ENCODE measurements around the gene RHOBTB3. TPM values are rescaled to one million over a fixed set of nuclear protein-coding genes. Genes with fewer than 3 reads are reported as not detected.

The RHOBTB3 gene
- total RNA-seq, 1 experiment from 2014 or later, result 286 TPM

GRCh38 chr5:95731571-95732554 is 727 bp downstream of the RHOBTB3 start:
- peak; percentile 52 for DNase-seq (ENCODE audit: low read depth)

GRCh38 chr5:95733107-95733665 is 2.0 kb downstream of the RHOBTB3 start:
- no peak for DNase-seq (ENCODE audit: low read depth)

- no peak for DNase-seq (ENCODE audit: low read depth)
Observed at GRCh38 chr5:95734187-95734586, 3.1 kb downstream of the RHOBTB3 start.

- DNase-seq (ENCODE audit: low read depth), result no peak
Observed at GRCh38 chr5:95734906-95735305, 3.8 kb downstream of the RHOBTB3 start.

GRCh38 chr5:95735406-95735805 is 4.3 kb downstream of the RHOBTB3 start:
- no peak for DNase-seq (ENCODE audit: low read depth)

GRCh38 chr5:95738072-95738471 is 6.9 kb downstream of the RHOBTB3 start:
- DNase-seq (ENCODE audit: low read depth), result no peak

- DNase-seq (ENCODE audit: low read depth), result no peak
Observed at GRCh38 chr5:95738834-95739233, 7.7 kb downstream of the RHOBTB3 start.

- DNase-seq (ENCODE audit: low read depth), result peak; percentile 36
Observed at GRCh38 chr5:95739857-95740256, 8.7 kb downstream of the RHOBTB3 start.

GRCh38 chr5:95741458-95741857 is 10.3 kb downstream of the RHOBTB3 start:
- DNase-seq (ENCODE audit: low read depth), result no peak

GRCh38 chr5:95743232-95743631 is 12.1 kb downstream of the RHOBTB3 start:
- peak; percentile 27 for DNase-seq (ENCODE audit: low read depth)

GRCh38 chr5:95743877-95744276 is 12.7 kb downstream of the RHOBTB3 start:
- DNase-seq (ENCODE audit: low read depth), result no peak

- no peak for DNase-seq (ENCODE audit: low read depth)
Observed at GRCh38 chr5:95746194-95746593, 15.1 kb downstream of the RHOBTB3 start.

- no peak for DNase-seq (ENCODE audit: low read depth)
Observed at GRCh38 chr5:95746722-95747679, 15.9 kb downstream of the RHOBTB3 start.

- no peak for DNase-seq (ENCODE audit: low read depth)
Observed at GRCh38 chr5:95748133-95748532, 17.0 kb downstream of the RHOBTB3 start.

GRCh38 chr5:95754545-95754944 is 23.4 kb downstream of the RHOBTB3 start:
- no peak for DNase-seq (ENCODE audit: low read depth)

- no peak for DNase-seq (ENCODE audit: low read depth)
Observed at GRCh38 chr5:95759005-95759404, 27.9 kb downstream of the RHOBTB3 start.

- DNase-seq (ENCODE audit: low read depth), result peak; percentile 85
Observed at GRCh38 chr5:95759634-95760033, 28.5 kb downstream of the RHOBTB3 start.

GRCh38 chr5:95760273-95761191 is 29.4 kb downstream of the RHOBTB3 start:
- DNase-seq (ENCODE audit: low read depth), result peak; percentile 94

GRCh38 chr5:95761771-95762651 is 30.9 kb downstream of the RHOBTB3 start:
- DNase-seq (ENCODE audit: low read depth), result peak; percentile 81

GRCh38 chr5:95762652-95763041 is 31.5 kb downstream of the RHOBTB3 start:
- no peak for DNase-seq (ENCODE audit: low read depth)

Measured in M059J (cell line).